Peyer's patch (tissue), 4 donors: ENCODE data around the gene GUCY1A2. TPM values are rescaled to one million over a fixed set of nuclear protein-coding genes. Genes with fewer than 3 reads are reported as not detected.

Source experiments
- DNase-seq, 3 donors: peaks; one replicate each; pipeline ENCODE4 v3.0.0-alpha.2; 2017 to 2019
- H3K27ac ChIP-seq, 4 donors: fragments of 200-600 bp; sonication (generic); one replicate each; pipeline ENCODE4 v1.5.1; 2016 to 2019
- H3K27me3 ChIP-seq, 2 donors: fragments of 200-600 bp; sonication (generic); one replicate each; pipeline ENCODE4 v1.5.1; 2019
- H3K36me3 ChIP-seq, 3 donors: fragments of 200-600 bp; sonication (generic); one replicate each; pipeline ENCODE4 v1.5.1; 2016 to 2019
- H3K4me1 ChIP-seq, 4 donors: fragments of 200-600 bp; sonication (generic); one replicate each; pipeline ENCODE4 v1.5.1; 2016 to 2019
- H3K4me3 ChIP-seq, 4 donors: fragments of 200-600 bp; sonication (generic); 1 replicate in 3 of 4; 2 replicates in 1 of 4; pipeline ENCODE4 v1.5.1; 2016 to 2019; ENCODE audit warnings: mild to moderate bottlenecking in 1 of 4
- H3K9me3 ChIP-seq, 4 donors: fragments of 200-600 bp; sonication (generic); one replicate each; pipeline ENCODE4 v1.5.1; 2016 to 2019; ENCODE audit warnings: mild to moderate bottlenecking in 1 of 4
- POLR2A ChIP-seq, 2 donors: fragments of 450-650 bp; IDR thresholded peaks; one replicate each; pipeline ENCODE4 v1.5.1; 2017; ENCODE audit warnings: antibody characterized with exemption in 2 of 2, mild to moderate bottlenecking in 2 of 2, moderate library complexity in 2 of 2
- total RNA-seq, 4 donors: library from RNA; depleted of rRNA; stranded (reverse); fragments of >200 nt; gene quantifications; one replicate each; pipeline ENCODE4 v1.1.0, GENCODE V29; 2016
- TF ChIP-seq, protein P1 (sequence below), 6 experiments: fragments of 450-650 bp in 4 of 6; fragments of 200-600 bp in 2 of 6; sonication (generic) in 1 of 6; IDR thresholded peaks; one replicate each; pipeline ENCODE4 v1.5.1; 2017 to 2019; ENCODE audit warnings: antibody characterized with exemption in 6 of 6, mild to moderate bottlenecking in 3 of 6, moderate library complexity in 1 of 6

The GUCY1A2 gene
- total RNA-seq, 4 donors from 2014 or later, result 0.53 to 0.95 (median 0.75) TPM

GRCh38 chr11:107020594-107020993 lies 2.3 kb upstream of the GUCY1A2 start:
- no peaks in the 10 kb centered on the region for H3K36me3 ChIP-seq
- peaks cover 0 to 19% (median 0%) of the 10 kb centered on the region in 4 donors for H3K4me1 ChIP-seq
- no peak for DNase-seq
- H3K27ac ChIP-seq, result no peak overlapping the region
- H3K4me3 ChIP-seq, result no peak overlapping the region
- TF ChIP-seq POLR2A (IDR thresholded peaks at IDR 0.05), result no peak
- TF ChIP-seq, protein P1, sequence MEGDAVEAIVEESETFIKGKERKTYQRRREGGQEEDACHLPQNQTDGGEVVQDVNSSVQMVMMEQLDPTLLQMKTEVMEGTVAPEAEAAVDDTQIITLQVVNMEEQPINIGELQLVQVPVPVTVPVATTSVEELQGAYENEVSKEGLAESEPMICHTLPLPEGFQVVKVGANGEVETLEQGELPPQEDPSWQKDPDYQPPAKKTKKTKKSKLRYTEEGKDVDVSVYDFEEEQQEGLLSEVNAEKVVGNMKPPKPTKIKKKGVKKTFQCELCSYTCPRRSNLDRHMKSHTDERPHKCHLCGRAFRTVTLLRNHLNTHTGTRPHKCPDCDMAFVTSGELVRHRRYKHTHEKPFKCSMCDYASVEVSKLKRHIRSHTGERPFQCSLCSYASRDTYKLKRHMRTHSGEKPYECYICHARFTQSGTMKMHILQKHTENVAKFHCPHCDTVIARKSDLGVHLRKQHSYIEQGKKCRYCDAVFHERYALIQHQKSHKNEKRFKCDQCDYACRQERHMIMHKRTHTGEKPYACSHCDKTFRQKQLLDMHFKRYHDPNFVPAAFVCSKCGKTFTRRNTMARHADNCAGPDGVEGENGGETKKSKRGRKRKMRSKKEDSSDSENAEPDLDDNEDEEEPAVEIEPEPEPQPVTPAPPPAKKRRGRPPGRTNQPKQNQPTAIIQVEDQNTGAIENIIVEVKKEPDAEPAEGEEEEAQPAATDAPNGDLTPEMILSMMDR (IDR thresholded peaks at IDR 0.05), result no peak
- H3K9me3 ChIP-seq, result no peaks in the 10 kb centered on the region
- peaks cover 0 to 10% of the 10 kb centered on the region in 2 donors for H3K27me3 ChIP-seq

- peaks cover 0 to 19% (median 0%) of the 10 kb centered on the region in 4 donors for H3K4me1 ChIP-seq
- no peaks in the 10 kb centered on the region for H3K9me3 ChIP-seq
- no peak for TF ChIP-seq POLR2A (IDR thresholded peaks at IDR 0.05)
- TF ChIP-seq, protein P1 (IDR thresholded peaks at IDR 0.05), result no peak
- peak in 2 of 3 donors; percentile 46 to 51 for DNase-seq
- H3K4me3 ChIP-seq, result peak overlapping the region in 2 of 4 donors; percentile 41 to 50
- no peak overlapping the region for H3K27ac ChIP-seq
- no peaks in the 10 kb centered on the region for H3K36me3 ChIP-seq
- H3K27me3 ChIP-seq, result peaks cover 0 to 10% of the 10 kb centered on the region in 2 donors
Measured at GRCh38 chr11:107018902-107019493, 722 bp upstream of the GUCY1A2 start.

DNA sequence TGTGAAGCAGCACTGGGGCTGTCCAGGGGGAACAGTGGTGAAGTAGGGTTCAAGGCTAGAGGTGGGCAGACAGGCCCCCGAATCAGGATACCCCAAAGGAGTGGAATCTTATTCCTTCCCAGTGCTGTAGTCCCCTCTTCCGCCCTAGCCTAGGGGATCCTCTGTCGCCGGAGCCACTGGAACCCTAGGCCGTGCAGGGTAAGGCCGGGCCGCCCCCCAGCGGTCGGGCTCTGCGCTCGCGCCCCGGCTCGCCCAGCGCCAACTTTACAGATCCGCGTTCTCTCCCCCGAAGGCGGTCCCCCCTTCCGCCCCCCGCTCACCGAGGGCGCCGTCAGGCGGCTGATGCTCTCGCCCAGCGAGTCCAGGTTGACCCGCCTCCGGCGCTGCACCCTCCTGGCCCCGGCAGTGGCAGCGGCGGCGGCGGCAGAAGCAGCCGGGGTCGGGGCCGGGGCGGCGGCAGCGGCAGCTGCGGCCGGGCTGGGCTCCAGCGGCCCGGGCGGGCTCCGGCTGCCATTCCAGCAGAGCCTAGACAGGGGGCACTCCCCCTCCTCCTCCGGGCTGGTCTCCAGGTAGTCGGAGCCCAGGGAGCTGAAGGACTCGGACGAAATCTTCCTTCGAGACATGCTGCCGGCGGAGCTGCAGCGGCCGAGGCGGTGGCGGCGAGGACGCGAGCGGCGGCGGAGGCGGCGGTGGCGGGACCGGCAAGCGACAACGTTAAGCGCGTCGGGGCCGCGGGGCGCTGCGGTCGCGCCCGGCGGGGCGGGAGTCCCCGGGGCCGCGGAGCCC lies 650 bp downstream of the GUCY1A2 start:
- TF ChIP-seq, protein P1 (IDR thresholded peaks at IDR 0.05), result no peak
- no peak for TF ChIP-seq POLR2A (IDR thresholded peaks at IDR 0.05)
- Histone ChIP-seq H3K27ac (no peak overlapping the region), H3K27me3 (peaks cover 0 to 10% of the 10 kb centered on the region in 2 donors), H3K36me3 (no peaks in the 10 kb centered on the region), H3K4me3 (peak overlapping the region; percentile 8 to 50 (median 36)), H3K4me1 (peaks cover 0 to 19% (median 0%) of the 10 kb centered on the region in 4 donors), H3K9me3 (no peaks in the 10 kb centered on the region)
- peak in 1 of 3 donors; percentile 51 for DNase-seq

DNA sequence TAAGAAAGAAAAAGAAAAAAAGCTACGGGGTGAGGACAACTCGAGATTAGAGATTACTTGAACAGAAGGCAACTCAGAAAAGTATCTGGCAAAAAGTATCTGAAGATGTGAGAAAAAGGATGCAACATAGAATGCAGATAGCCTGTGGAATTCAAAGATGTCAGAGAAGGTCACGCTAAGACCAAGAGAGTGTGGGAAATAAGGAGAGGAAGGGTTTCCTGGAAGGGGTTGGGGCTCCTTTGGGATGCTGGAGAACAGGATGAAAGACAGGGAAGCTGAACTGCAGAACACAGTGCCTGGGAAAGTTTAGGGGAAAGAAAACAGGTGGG lies 1.2 kb downstream of the GUCY1A2 start:
- no peaks in the 10 kb centered on the region for H3K9me3 ChIP-seq
- DNase-seq, result no peak
- H3K27ac ChIP-seq, result no peak overlapping the region
- TF ChIP-seq, protein P1 (IDR thresholded peaks at IDR 0.05), result no peak
- no peak for TF ChIP-seq POLR2A (IDR thresholded peaks at IDR 0.05)
- peaks cover 0 to 19% (median 0%) of the 10 kb centered on the region in 4 donors for H3K4me1 ChIP-seq
- peak overlapping the region in 1 of 4 donors; percentile 41 for H3K4me3 ChIP-seq
- H3K27me3 ChIP-seq, result peaks cover 0 to 10% of the 10 kb centered on the region in 2 donors
- H3K36me3 ChIP-seq, result no peaks in the 10 kb centered on the region

DNA sequence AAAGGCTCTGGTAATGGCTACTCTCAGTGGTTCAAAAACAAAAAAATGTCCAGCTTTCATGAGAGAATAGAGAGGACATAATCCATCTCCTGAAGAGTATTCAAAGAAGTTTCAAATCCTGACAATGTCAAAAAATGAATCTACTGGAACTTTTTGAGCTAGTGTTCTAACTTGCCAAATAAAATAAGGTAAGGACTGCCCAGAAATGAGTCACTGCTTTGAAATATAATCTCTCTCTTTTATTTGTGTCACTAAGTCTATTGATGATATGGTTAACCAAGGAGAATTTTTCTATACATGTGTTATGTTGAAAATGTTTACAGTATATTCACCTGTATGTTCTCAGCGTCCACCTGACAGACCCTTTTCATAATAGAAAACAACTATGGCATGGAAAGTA lies 3.4 kb downstream of the GUCY1A2 start:
- TF ChIP-seq, protein P1 (IDR thresholded peaks at IDR 0.05), result no peak
- no peak for TF ChIP-seq POLR2A (IDR thresholded peaks at IDR 0.05)
- DNase-seq, result no peak
- Histone ChIP-seq H3K27me3 (peaks cover 0 to 10% of the 10 kb centered on the region in 2 donors), H3K9me3 (no peaks in the 10 kb centered on the region), H3K4me1 (peaks cover 0 to 19% (median 0%) of the 10 kb centered on the region in 4 donors), H3K27ac (no peak overlapping the region), H3K36me3 (no peaks in the 10 kb centered on the region), H3K4me3 (no peak overlapping the region)
